ENCODE data around the gene UVSSA. TPM values are rescaled to one million over a fixed set of nuclear protein-coding genes. Genes with fewer than 3 reads are reported as not detected.
A peak's percentile ranks its signal among the peaks of the same experiment; 100 is the strongest.

The UVSSA gene
- total RNA-seq, 1 experiment from 2014 or later = 40.4 TPM

GRCh38 chr4:1373892-1374705, 27.1 kb downstream of the UVSSA start:
- DNase-seq (ENCODE audit: low spot score) (peak; percentile 10), ATAC-seq (no peak)
- CTCF ChIA-PET = interaction anchor here (0.7 kb wide), 1 partner anchor 18 kb away, joined by 3 read pairs; no protein-coding TSS in a partner anchor
- Mint-ChIP-seq H3K9me3 (no peaks in the 10 kb centered on the region), H3K27me3 (ENCODE audit: low read depth) (no peaks in the 10 kb centered on the region; the same call in 1 of the 2 replicates), H3K27ac (peak overlapping the region; percentile 4; the same call in 1 of the 2 replicates), H3K4me3 (no peak overlapping the region), H3K36me3 (peaks cover 14% of the 10 kb centered on the region; the same call in 1 of the 2 replicates), H3K4me1 (no peaks in the 10 kb centered on the region)
- TF ChIP-seq NR2C2 (CRISPR knock-in tag; IDR thresholded peaks at IDR 0.05) (no peak), IRF1 (CRISPR knock-in tag; IDR thresholded peaks at IDR 0.05) (no peak), CREB1 (CRISPR knock-in tag; IDR thresholded peaks at IDR 0.05) (no peak), ZNF416 (CRISPR knock-in tag; IDR thresholded peaks at IDR 0.05) (no peak), TEAD1 (CRISPR knock-in tag; IDR thresholded peaks at IDR 0.05) (no peak), FOXK1 (CRISPR knock-in tag; IDR thresholded peaks at IDR 0.05) (no peak), GRHL2 (CRISPR knock-in tag; IDR thresholded peaks at IDR 0.05; ENCODE audit: insufficient replicate concordance, severe bottlenecking) (no peak), GABPB1 (CRISPR knock-in tag; IDR thresholded peaks at IDR 0.05) (no peak), MYBL2 (CRISPR knock-in tag; IDR thresholded peaks at IDR 0.05) (no peak), NR3C1 (CRISPR knock-in tag; conservative IDR thresholded peaks at IDR 0.05; ENCODE audit: low read depth) (no peak), GTF2I (CRISPR knock-in tag; conservative IDR thresholded peaks at IDR 0.05) (no peak), E2F5 (CRISPR knock-in tag; IDR thresholded peaks at IDR 0.05) (no peak), USF1 (CRISPR knock-in tag; IDR thresholded peaks at IDR 0.05) (no peak), ZNF317 (CRISPR knock-in tag; IDR thresholded peaks at IDR 0.05; ENCODE audit: borderline replicate concordance, low read depth) (no peak), USF2 (CRISPR knock-in tag; IDR thresholded peaks at IDR 0.05) (no peak), IRF2 (CRISPR knock-in tag; IDR thresholded peaks at IDR 0.05; ENCODE audit: borderline replicate concordance, low read depth) (no peak), ZSCAN18 (CRISPR knock-in tag; IDR thresholded peaks at IDR 0.05) (no peak), AFF4 (CRISPR knock-in tag; IDR thresholded peaks at IDR 0.05; ENCODE audit: borderline replicate concordance) (no peak), ZNF396 (CRISPR knock-in tag; IDR thresholded peaks at IDR 0.05; ENCODE audit: borderline replicate concordance) (no peak), ATF3 (CRISPR knock-in tag; conservative IDR thresholded peaks at IDR 0.05) (no peak)
- POLR2A ChIA-PET = no interaction called here
